GM12878 (cell line): Measurements from ENCODE around the gene GPR21. TPM values are rescaled to one million over a fixed set of nuclear protein-coding genes. Genes with fewer than 3 reads are reported as not detected.

Experiments used
- ATAC-seq: fragments of 200-7000 bp; cut with Tn5 transposase; 3 replicates; pipeline ENCODE4 v1.9.1; 2020; ENCODE audit warnings: mild to moderate bottlenecking, moderate library complexity
- BruUV-seq: library from RNA; stranded (reverse); fragments of 400-500 nt; replicated peaks from 2 replicates; lab custom pipeline; 2021; lab: Mats Ljungman, UMichigan
- CTCF ChIA-PET: fragments of 300-600 bp; sonication (Branson Sonifier 250); formaldehyde crosslinking; extraction: SDS; loops from one replicate; lab custom pipeline; 2021; ENCODE audit warnings: inconsistent platforms; lab: Yijun Ruan, JAX
- POLR2A ChIA-PET: fragments of 350-600 bp; formaldehyde crosslinking; extraction: SDS; loops from one replicate; lab custom pipeline; 2021; ENCODE audit warnings: inconsistent platforms; lab: Charles Lee
- RAD21 ChIA-PET: fragments of 300-600 bp; sonication (Branson Sonifier 250); formaldehyde crosslinking; loops from one replicate; lab custom pipeline; 2023; ENCODE audit warnings: antibody characterized with exemption; ENCODE audit not compliant: unreplicated experiment; lab: Charles Lee
- SMC1A ChIA-PET: fragments of 300-600 bp; sonication (Branson Sonifier 250); formaldehyde crosslinking; loops from one replicate; lab custom pipeline; 2023; ENCODE audit not compliant: unreplicated experiment, uncharacterized antibody; lab: Charles Lee
- DNase-seq: peaks from one replicate; pipeline ENCODE4 v3.0.0-alpha.2; 2011; ENCODE audit warnings: low read depth, low spot score
- FAIRE-seq: peaks from 3 replicates; lab custom pipeline; 2011; peaks lifted over from hg19 to GRCh38; lab: Jason Lieb, UNC
- H2AFZ ChIP-seq: 2 replicates; pipeline ENCODE4 v1.6.0; 2011; ENCODE audit warnings: low read depth, low read length, control low read depth; ENCODE audit not compliant: control insufficient read depth
- H3K27ac ChIP-seq: 2 replicates; pipeline ENCODE4 v1.5.1; 2011; ENCODE audit warnings: control low read depth; ENCODE audit not compliant: control insufficient read depth, insufficient read depth
- H3K27me3 ChIP-seq, 2 experiments: replicated peaks in 1 of 2; 2 replicates each; pipeline versions ENCODE4 v1.6.0 to v1.6.1; 2011; ENCODE audit warnings: low read length in 1 of 2; ENCODE audit not compliant: control insufficient read depth in 2 of 2, insufficient read depth in 2 of 2
- H3K36me3 ChIP-seq, 2 experiments: 2 replicates each; pipeline ENCODE4 v1.5.1; 2011; ENCODE audit warnings: low read length in 1 of 2; ENCODE audit not compliant: control insufficient read depth in 2 of 2, insufficient read depth in 2 of 2
- H3K4me1 ChIP-seq: 2 replicates; pipeline ENCODE4 v1.6.1; 2011; ENCODE audit warnings: mild to moderate bottlenecking, low read length, moderate library complexity, mixed read lengths; ENCODE audit not compliant: control insufficient read depth, insufficient read depth
- H3K4me2 ChIP-seq: 2 replicates; pipeline ENCODE4 v1.6.0; 2011; ENCODE audit warnings: control low read depth; ENCODE audit not compliant: control insufficient read depth, insufficient read depth
- H3K4me3 ChIP-seq: fragments of 200-600 bp; sonication (generic); 2 replicates; pipeline ENCODE4 v1.5.1; 2016
- H3K79me2 ChIP-seq: 2 replicates; pipeline ENCODE4 v1.6.0; 2011; ENCODE audit warnings: low read length; ENCODE audit not compliant: control insufficient read depth, insufficient read depth
- H3K9ac ChIP-seq: 2 replicates; pipeline ENCODE4 v1.8.0; 2011; ENCODE audit warnings: low read length, control low read depth, mixed read lengths; ENCODE audit not compliant: control insufficient read depth, insufficient read depth
- H3K9me3 ChIP-seq: replicated peaks from 3 replicates; pipeline ENCODE4 v1.5.1; 2011; ENCODE audit warnings: mild to moderate bottlenecking, low read length; ENCODE audit not compliant: control insufficient read depth, insufficient read depth
- H4K20me1 ChIP-seq: 2 replicates; pipeline ENCODE4 v1.6.0; 2011; ENCODE audit not compliant: control insufficient read depth, insufficient read depth
- BRCA1 ChIP-seq: IDR thresholded peaks from 2 replicates; pipeline ENCODE4 v1.6.1; 2011; ENCODE audit warnings: low read depth, low read length, improper control_type of control experiment
- FOXM1 ChIP-seq: IDR thresholded peaks from 2 replicates; pipeline ENCODE4 v1.6.1; 2012; ENCODE audit warnings: low read depth, mild to moderate bottlenecking, inconsistent platforms, low read length, moderate library complexity
- IRF5 ChIP-seq: fragments of 450-650 bp; IDR thresholded peaks from 2 replicates; pipeline ENCODE4 v1.6.1; 2017; ENCODE audit warnings: borderline replicate concordance
- KLF5 ChIP-seq: fragments of 450-650 bp; IDR thresholded peaks from 2 replicates; pipeline ENCODE4 v1.6.1; 2014; ENCODE audit warnings: mild to moderate bottlenecking; ENCODE audit not compliant: partially characterized antibody
- MTA2 ChIP-seq: fragments of 450-650 bp; IDR thresholded peaks from 2 replicates; pipeline ENCODE4 v1.6.1; 2016; ENCODE audit warnings: low read depth, mild to moderate bottlenecking, moderate library complexity
- PAX8 ChIP-seq: fragments of 450-650 bp; IDR thresholded peaks from 2 replicates; pipeline ENCODE4 v1.6.1; 2017; ENCODE audit warnings: mild to moderate bottlenecking, moderate library complexity
- PBX3 ChIP-seq: IDR thresholded peaks from 2 replicates; pipeline ENCODE4 v1.6.1; 2011; ENCODE audit warnings: mild to moderate bottlenecking, low read depth, low read length, moderate library complexity; ENCODE audit not compliant: insufficient replicate concordance
- SPI1 ChIP-seq: IDR thresholded peaks from 2 replicates; pipeline ENCODE4 v1.6.1; 2011; ENCODE audit warnings: low read depth, mild to moderate bottlenecking, low read length, moderate library complexity, borderline replicate concordance; ENCODE audit not compliant: insufficient read depth
- STAT1 ChIP-seq: fragments of 450-650 bp; conservative IDR thresholded peaks from 2 replicates; pipeline ENCODE4 v1.6.1; 2014; ENCODE audit warnings: antibody characterized with exemption, mild to moderate bottlenecking
- STAT3 ChIP-seq: IDR thresholded peaks from 2 replicates; pipeline ENCODE4 v1.6.1; 2011; ENCODE audit warnings: low read depth, low read length, improper control_type of control experiment
- TBL1XR1 ChIP-seq: IDR thresholded peaks from 2 replicates; pipeline ENCODE4 v1.6.1; 2012; ENCODE audit warnings: low read depth, low read length, improper control_type of control experiment
- WGBS: methylation state at CpG from one replicate; pipeline ENCODE4 v1.1.6; 2016; ENCODE audit warnings: low lambda C conversion rate; ENCODE audit not compliant: insufficient replicate concordance, insufficient coverage; ENCODE audit errors: missing lambda C conversion rate; 5-methylcytosine and 5-hydroxymethylcytosine counted together
- in situ Hi-C: fragments of 300-500 bp; cut with MboI; formaldehyde crosslinking; loops from 9 replicates; pipeline ENCODE4 v1.14.3; 2018; ENCODE audit warnings: mixed read lengths
- intact Hi-C: fragments of 100-400 bp; cut with micrococcal nuclease; formaldehyde crosslinking; loops from one replicate; pipeline ENCODE4 v1.14.2; 2022; ENCODE audit not compliant: unreplicated experiment
- polyA plus RNA-seq, 11 experiments: library from polyadenylated mRNA; depleted of rRNA in 4 of 11; unstranded in 6 of 11; stranded (reverse) in 5 of 11; fragments of >200 nt; fragmentation: Nextera tagmentation in 4 of 11; fragmentation: Illumina TruSeq in 1 of 11; extraction: Ambion mirVana in 4 of 11; extraction: Trizol in 1 of 11; gene quantifications; 1 replicate in 1 of 11; 2 replicates in 10 of 11; pipeline versions ENCODE4 v1.2.1 to v1.2.3, GENCODE V29; 2011 to 2016; ENCODE audit warnings: inconsistent platforms in 2 of 11, missing spikeins in 2 of 11, low read depth in 1 of 11
- total RNA-seq, 4 experiments: library from RNA; depleted of rRNA in 3 of 4; stranded (reverse); fragments of >200 nt in 3 of 4; fragmentation: Illumina TruSeq in 1 of 4; extraction: Trizol in 1 of 4; gene quantifications; 2 replicates each; pipeline versions ENCODE4 v1.2.1 to v1.2.3, GENCODE V29; 2013 to 2021

Gene GPR21
- total and polyA plus RNA-seq, 10 of the 15 experiments (the other 5 are each of a cell fraction or from before 2014, with no cell fraction given): 0.09 to 1.9 (median 0.57) TPM; not detected in 4

- ATAC-seq (no peak), DNase-seq (no peak), FAIRE-seq (no peak)
- H3K9ac ChIP-seq: no peak overlapping the region
- no peak overlapping the region for H3K4me3 ChIP-seq
- no peaks in the 10 kb centered on the region for H3K4me1 ChIP-seq
- no peaks in the 10 kb centered on the region for H3K9me3 ChIP-seq
- POLR2A ChIA-PET: interaction anchor here (0.6 to 1.2 kb wide), 2 partner anchors 9 to 888 kb away, joined by 3 to 5 read pairs; no protein-coding TSS in a partner anchor
- no peak overlapping the region for H3K27ac ChIP-seq
- H3K27me3 ChIP-seq: no peaks in the 10 kb centered on the region
- BruUV-seq: no TSS peak
- in situ Hi-C loops: no loop called here
- no peak overlapping the region for H3K4me2 ChIP-seq
- peaks cover 0 to 8% of the 10 kb centered on the region in 2 experiments; a peak in 1 of 4 replicates for H3K36me3 ChIP-seq
- TF ChIP-seq SPI1 (no peak), KLF5 (no peak), TBL1XR1 (no peak), STAT3 (no peak), MTA2 (no peak), FOXM1 (no peak), STAT1 (no peak), IRF5 (no peak), PBX3 (no peak), BRCA1 (no peak), PAX8 (no peak)
- TF ChIP-seq, all 136 proteins: peak for 0
- no peaks in the 10 kb centered on the region for H3K79me2 ChIP-seq
- intact Hi-C loops: no loop called here
- no peaks in the 10 kb centered on the region for H4K20me1 ChIP-seq
- RAD21 ChIA-PET: no interaction called here
- H2AFZ ChIP-seq: no peak overlapping the region
- SMC1A ChIA-PET: interaction anchor here (0.7 to 1.5 kb wide), 4 partner anchors 13 to 102 kb away, joined by 3 to 4 read pairs (median 3); partner anchors contain the start of gene GPR21
- CTCF ChIA-PET: no interaction called here
- 79% methylated on average over 2 of the region's 2 CpGs for WGBS
Observed at GRCh38 chr9:123020796-123021195, 12.7 kb upstream of the GPR21 start.
